H1 (cell line): ENCODE results near the gene STRIP2. TPM values are rescaled to one million over a fixed set of nuclear protein-coding genes. Genes with fewer than 3 reads are reported as not detected.

ENCODE experiments used
- HDAC2 ChIP-seq, 2 experiments: fragments of 300-600 bp in 1 of 2; sonication (generic) in 1 of 2; IDR thresholded peaks; 2 replicates each; pipeline ENCODE4 v1.6.1; 2011 to 2012; ENCODE audit warnings: low read depth in 2 of 2, low read length in 2 of 2, mild to moderate bottlenecking in 2 of 2, moderate library complexity in 2 of 2, borderline replicate concordance in 1 of 2, inconsistent platforms in 1 of 2
- HDAC6 ChIP-seq: IDR thresholded peaks from one replicate; pipeline ENCODE4 v1.7.1; 2012; ENCODE audit warnings: low read depth, mild to moderate bottlenecking, inconsistent platforms, low read length, moderate library complexity
- KDM5A ChIP-seq: fragments of 200-600 bp; IDR thresholded peaks from 2 replicates; pipeline ENCODE4 v1.7.1; 2012; ENCODE audit warnings: mild to moderate bottlenecking, low read length, inconsistent platforms, mixed read lengths
- RAD21 ChIP-seq, 2 experiments: IDR thresholded peaks in 1 of 2; conservative IDR thresholded peaks in 1 of 2; 2 replicates each; pipeline ENCODE4 v1.6.1; 2011; ENCODE audit warnings: low read depth in 2 of 2, low read length in 2 of 2, improper control_type of control experiment in 1 of 2, inconsistent platforms in 1 of 2, mild to moderate bottlenecking in 1 of 2, moderate library complexity in 1 of 2
- RXRA ChIP-seq: IDR thresholded peaks from 2 replicates; pipeline ENCODE4 v1.6.1; 2011; ENCODE audit warnings: low read depth, mild to moderate bottlenecking, low read length, moderate library complexity; ENCODE audit not compliant: insufficient read depth
- SP4 ChIP-seq: IDR thresholded peaks from 2 replicates; pipeline ENCODE4 v1.6.1; 2012; ENCODE audit warnings: low read length, inconsistent platforms
- ZNF274 ChIP-seq: IDR thresholded peaks from 2 replicates; pipeline ENCODE4 v1.7.0; 2012; ENCODE audit warnings: low read length, borderline replicate concordance; ENCODE audit errors: extremely low read depth
- polyA plus RNA-seq, 7 experiments: library from polyadenylated mRNA; depleted of rRNA in 3 of 7; stranded (reverse) in 5 of 7; unstranded in 2 of 7; fragments of >200 nt in 5 of 7; fragments of 200-250 nt in 2 of 7; gene quantifications; 1 replicate in 5 of 7; 2 replicates in 1 of 7; 4 replicates in 1 of 7; pipeline versions ENCODE4 v1.2.1 to v1.2.3, GENCODE V29; 2011 to 2013; ENCODE audit warnings: missing spikeins in 2 of 7, mixed read lengths in 2 of 7
- total RNA-seq: library from RNA; stranded (reverse); fragmentation: NEBNext Ultra II Directional; extraction: Animal tissue kit (Norgen Biotek cat#: 25700); gene quantifications from 2 replicates; pipeline ENCODE4 v1.2.1, GENCODE V29; 2021

STRIP2 gene
- total and polyA plus RNA-seq, 2 of the 8 experiments (the other 6 are each of a cell fraction or from before 2014, with no cell fraction given) = 5.3 to 8.2 TPM

DNA sequence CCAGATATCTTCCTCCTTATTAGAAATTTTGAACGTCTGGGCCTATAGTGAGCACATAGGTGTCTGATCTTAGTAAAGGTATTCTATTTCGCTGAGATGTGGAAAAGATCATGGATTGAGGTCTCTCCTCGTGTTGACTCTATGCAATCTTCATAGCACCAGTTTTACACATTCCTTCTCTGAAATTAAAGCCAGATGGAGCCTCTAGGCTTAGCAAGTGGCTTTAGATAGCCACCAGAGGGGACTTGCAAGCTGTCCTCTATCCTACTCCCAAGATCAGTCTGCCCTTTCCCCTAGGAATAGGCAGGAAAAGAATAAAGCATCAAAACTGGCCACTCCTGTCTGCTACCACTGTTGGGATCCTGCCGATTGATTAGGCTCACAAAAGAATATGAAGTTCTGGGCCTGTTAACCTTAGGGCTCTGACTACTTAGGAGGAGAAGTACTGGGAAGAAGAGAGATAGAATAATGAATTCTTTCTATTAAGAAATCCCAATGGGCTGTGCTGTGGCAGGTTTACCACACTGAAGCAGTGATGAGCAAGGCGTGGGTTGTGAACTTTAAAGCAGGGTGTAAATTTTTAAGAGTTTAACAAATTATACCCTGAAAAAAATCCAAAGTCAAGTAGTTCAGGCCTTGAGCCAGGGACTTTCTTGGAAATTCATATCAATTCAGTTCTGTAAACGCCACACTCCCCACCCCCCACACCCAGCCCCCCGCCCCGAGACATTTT is 2.2 kb upstream of the STRIP2 start (continued):
- no peak for TF ChIP-seq RAD21 (IDR thresholded peaks at IDR 0.05 in 1 of 2, conservative IDR thresholded peaks at IDR 0.05 in 1 of 2; ENCODE audit: low read depth in 2 of 2, low read length in 2 of 2)
- no peak for TF ChIP-seq HDAC2 (IDR thresholded peaks at IDR 0.05; ENCODE audit: borderline replicate concordance in 1 of 2, low read depth in 2 of 2, low read length in 2 of 2)
- no peak for TF ChIP-seq KDM5A
- TF ChIP-seq ZNF274 = no peak
- no peak for TF ChIP-seq RXRA
- no peak for TF ChIP-seq HDAC6
- TF ChIP-seq SP4 = no peak
